GM12891 (cell line): ENCODE measurements around the gene TIMP3.

Experiments
- POLR2A ChIP-seq: IDR thresholded peaks from 2 replicates; pipeline ENCODE4 v1.6.1; 2011; ENCODE audit warnings: low read depth, low read length, control low read depth
- POLR2AphosphoS5 ChIP-seq: IDR thresholded peaks from 2 replicates; pipeline ENCODE4 v1.6.1; 2011; ENCODE audit warnings: low read depth, low read length, control low read depth
- POU2F2 ChIP-seq: IDR thresholded peaks from 2 replicates; pipeline ENCODE4 v1.6.1; 2011; ENCODE audit warnings: low read depth, mild to moderate bottlenecking, control low read depth, low read length, moderate library complexity
- SPI1 ChIP-seq: IDR thresholded peaks from 2 replicates; pipeline ENCODE4 v1.6.1; 2011; ENCODE audit warnings: low read depth, low read length, control low read depth
- TAF1 ChIP-seq: IDR thresholded peaks from 2 replicates; pipeline ENCODE4 v1.6.1; 2011; ENCODE audit warnings: low read depth, low read length, control low read depth

- no peak for TF ChIP-seq POLR2AphosphoS5
- TF ChIP-seq POLR2A = no peak
- no peak for TF ChIP-seq TAF1
- TF ChIP-seq SPI1 = no peak
- TF ChIP-seq POU2F2 = no peak
Measured at GRCh38 chr22:32824531-32825312, 23.2 kb downstream of the TIMP3 start.
